Measurements from ENCODE around the gene C19orf85.
A peak's percentile ranks its signal among the peaks of the same experiment; 100 is the strongest.

DNA sequence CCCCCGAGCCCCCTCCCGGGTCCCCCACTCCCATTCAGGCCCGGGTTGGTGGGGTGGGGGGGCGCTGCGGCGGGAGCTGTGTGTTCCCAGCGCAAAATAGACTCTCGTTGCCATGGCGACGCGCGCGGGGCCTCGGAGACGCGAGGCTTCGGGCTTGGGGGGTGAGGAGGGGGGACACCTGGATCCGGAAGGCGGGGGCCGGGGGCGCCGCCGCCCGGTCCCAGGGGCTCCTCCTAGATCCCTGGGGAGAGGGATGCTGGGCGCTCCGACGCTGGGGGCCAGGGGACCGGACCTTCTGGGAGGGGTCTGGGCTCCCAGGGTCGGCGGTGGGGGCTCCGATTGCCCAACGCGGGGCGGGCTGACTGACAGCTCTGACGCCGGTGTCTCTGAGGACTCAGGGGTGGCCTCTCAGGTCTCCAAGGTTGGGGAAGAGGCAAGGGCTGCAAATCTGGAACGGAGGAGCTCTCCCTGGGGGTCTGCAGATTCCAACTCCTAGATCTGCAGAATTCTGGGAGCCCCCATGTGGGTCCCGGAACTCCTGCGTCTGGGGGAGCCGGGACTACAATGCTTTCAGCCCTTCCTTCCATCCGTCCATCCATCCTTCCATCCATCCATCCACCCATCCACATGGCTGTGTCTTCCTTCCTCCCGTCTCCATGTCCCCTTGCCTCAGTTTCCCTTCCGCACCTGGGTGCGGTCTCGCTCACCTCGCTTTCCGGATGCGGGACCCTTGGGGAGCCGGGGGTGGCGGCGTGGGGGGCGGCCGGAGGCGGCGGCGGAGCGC lies 12.4 kb downstream of the C19orf85 start:
- TF ChIP-seq CEBPB (IDR thresholded peaks at IDR 0.05) (no peak), RAD21 (IDR thresholded peaks at IDR 0.05; ENCODE audit: low read depth) (no peak), EP300 (IDR thresholded peaks at IDR 0.05; ENCODE audit: borderline replicate concordance) (no peak), YY1 (IDR thresholded peaks at IDR 0.05; ENCODE audit: low read depth) (no peak), CREB1 (IDR thresholded peaks at IDR 0.05; ENCODE audit: low read depth) (no peak), FOXM1 (IDR thresholded peaks at IDR 0.05; ENCODE audit: borderline replicate concordance, low read depth) (no peak), EGR1 (IDR thresholded peaks at IDR 0.05) (no peak), TAF1 (IDR thresholded peaks at IDR 0.05; ENCODE audit: low read depth) (no peak), NFIC (IDR thresholded peaks at IDR 0.05) (no peak), ZBTB7A (IDR thresholded peaks at IDR 0.05; ENCODE audit: low read depth) (peak; percentile 65)
- TF ChIP-seq, protein P1, sequence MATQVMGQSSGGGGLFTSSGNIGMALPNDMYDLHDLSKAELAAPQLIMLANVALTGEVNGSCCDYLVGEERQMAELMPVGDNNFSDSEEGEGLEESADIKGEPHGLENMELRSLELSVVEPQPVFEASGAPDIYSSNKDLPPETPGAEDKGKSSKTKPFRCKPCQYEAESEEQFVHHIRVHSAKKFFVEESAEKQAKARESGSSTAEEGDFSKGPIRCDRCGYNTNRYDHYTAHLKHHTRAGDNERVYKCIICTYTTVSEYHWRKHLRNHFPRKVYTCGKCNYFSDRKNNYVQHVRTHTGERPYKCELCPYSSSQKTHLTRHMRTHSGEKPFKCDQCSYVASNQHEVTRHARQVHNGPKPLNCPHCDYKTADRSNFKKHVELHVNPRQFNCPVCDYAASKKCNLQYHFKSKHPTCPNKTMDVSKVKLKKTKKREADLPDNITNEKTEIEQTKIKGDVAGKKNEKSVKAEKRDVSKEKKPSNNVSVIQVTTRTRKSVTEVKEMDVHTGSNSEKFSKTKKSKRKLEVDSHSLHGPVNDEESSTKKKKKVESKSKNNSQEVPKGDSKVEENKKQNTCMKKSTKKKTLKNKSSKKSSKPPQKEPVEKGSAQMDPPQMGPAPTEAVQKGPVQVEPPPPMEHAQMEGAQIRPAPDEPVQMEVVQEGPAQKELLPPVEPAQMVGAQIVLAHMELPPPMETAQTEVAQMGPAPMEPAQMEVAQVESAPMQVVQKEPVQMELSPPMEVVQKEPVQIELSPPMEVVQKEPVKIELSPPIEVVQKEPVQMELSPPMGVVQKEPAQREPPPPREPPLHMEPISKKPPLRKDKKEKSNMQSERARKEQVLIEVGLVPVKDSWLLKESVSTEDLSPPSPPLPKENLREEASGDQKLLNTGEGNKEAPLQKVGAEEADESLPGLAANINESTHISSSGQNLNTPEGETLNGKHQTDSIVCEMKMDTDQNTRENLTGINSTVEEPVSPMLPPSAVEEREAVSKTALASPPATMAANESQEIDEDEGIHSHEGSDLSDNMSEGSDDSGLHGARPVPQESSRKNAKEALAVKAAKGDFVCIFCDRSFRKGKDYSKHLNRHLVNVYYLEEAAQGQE (IDR thresholded peaks at IDR 0.05; ENCODE audit: low read depth): no peak
- TF ChIP-seq, protein P2, sequence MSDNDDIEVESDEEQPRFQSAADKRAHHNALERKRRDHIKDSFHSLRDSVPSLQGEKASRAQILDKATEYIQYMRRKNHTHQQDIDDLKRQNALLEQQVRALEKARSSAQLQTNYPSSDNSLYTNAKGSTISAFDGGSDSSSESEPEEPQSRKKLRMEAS (IDR thresholded peaks at IDR 0.05): no peak
- TF ChIP-seq, protein P3, sequence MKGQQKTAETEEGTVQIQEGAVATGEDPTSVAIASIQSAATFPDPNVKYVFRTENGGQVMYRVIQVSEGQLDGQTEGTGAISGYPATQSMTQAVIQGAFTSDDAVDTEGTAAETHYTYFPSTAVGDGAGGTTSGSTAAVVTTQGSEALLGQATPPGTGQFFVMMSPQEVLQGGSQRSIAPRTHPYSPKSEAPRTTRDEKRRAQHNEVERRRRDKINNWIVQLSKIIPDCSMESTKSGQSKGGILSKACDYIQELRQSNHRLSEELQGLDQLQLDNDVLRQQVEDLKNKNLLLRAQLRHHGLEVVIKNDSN (IDR thresholded peaks at IDR 0.05): no peak
